ENCODE data around the gene CARM1. TPM values are rescaled to one million over a fixed set of nuclear protein-coding genes. Genes with fewer than 3 reads are reported as not detected.
"Not testable (repeated sequence)": the region's sequence is repeated elsewhere in the genome, so short reads cannot be mapped to it uniquely, and the experiment has no call there.

The CARM1 gene
- total RNA-seq, 4 donors from 2014 or later = 11.8 to 20.5 (median 16.5) TPM

DNA sequence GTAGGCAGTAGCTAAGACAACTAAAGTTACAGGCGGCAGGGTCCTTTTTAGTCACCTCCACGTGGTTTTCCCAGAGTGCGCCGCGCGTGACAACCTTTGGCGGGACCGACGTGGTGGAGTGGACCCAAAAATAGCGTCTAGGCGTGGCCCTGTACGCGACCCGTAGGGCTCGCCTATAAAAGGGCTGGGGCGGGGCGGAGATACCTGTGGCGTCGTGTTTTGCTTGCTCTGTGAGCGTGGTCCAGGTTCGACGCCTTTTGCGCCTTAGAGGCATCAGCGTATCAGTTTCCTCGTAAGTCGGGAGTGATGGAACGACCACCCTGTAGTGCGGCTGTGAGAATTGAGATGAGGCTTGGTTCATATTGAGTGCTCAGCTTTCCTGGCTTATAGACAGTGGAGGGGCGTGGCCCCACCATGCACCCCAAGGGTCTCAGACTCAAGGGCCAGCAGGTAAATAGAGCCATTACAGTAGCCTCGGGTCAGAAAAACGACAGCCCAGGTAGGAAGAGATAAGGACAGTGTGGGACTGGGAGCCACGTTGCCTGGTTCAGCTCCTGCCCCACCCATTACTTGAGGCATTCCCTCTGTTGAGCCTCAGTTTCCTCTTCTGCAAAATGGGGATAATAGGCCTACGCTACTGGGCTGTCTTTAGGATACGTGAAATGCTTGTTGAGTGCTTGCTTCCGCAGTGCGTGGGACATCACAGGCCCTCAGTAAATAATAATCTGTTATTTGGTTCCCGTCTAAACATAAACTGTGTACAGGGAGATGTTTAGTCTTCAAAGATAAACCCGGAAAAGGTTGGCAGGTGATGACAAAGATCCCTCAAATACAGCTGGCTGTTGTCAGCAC lies 34.6 kb upstream of the CARM1 start:
- TF ChIP-seq, protein P1, sequence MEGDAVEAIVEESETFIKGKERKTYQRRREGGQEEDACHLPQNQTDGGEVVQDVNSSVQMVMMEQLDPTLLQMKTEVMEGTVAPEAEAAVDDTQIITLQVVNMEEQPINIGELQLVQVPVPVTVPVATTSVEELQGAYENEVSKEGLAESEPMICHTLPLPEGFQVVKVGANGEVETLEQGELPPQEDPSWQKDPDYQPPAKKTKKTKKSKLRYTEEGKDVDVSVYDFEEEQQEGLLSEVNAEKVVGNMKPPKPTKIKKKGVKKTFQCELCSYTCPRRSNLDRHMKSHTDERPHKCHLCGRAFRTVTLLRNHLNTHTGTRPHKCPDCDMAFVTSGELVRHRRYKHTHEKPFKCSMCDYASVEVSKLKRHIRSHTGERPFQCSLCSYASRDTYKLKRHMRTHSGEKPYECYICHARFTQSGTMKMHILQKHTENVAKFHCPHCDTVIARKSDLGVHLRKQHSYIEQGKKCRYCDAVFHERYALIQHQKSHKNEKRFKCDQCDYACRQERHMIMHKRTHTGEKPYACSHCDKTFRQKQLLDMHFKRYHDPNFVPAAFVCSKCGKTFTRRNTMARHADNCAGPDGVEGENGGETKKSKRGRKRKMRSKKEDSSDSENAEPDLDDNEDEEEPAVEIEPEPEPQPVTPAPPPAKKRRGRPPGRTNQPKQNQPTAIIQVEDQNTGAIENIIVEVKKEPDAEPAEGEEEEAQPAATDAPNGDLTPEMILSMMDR (IDR thresholded peaks at IDR 0.05) = no peak
- DNase-seq (ENCODE audit: low spot score) = peak; percentile 46
- ATAC-seq (ENCODE audit: low FRiP score) = peak; percentile 42

DNA sequence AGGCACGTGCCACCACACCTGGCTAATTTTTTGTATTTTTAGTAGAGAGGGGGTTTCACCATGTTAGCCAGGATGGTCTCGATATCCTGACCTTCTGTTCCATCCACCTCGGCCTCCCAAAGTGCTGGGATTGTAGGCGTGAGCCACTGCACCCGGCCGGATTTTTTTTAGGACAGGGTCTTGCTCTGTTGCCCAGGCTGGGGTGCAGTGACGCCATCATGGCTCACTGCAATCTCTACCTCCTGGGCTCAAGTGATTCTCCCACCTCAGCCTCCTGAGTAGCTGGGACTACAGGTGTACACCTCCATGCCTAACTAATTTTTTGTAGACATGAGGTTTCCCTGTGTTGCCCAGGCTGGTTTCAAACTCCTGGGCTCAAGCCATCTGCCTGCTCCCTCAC lies 33.7 kb upstream of the CARM1 start:
- not testable (repeated sequence) for ATAC-seq (ENCODE audit: low FRiP score); DNase-seq (ENCODE audit: low spot score)

DNA sequence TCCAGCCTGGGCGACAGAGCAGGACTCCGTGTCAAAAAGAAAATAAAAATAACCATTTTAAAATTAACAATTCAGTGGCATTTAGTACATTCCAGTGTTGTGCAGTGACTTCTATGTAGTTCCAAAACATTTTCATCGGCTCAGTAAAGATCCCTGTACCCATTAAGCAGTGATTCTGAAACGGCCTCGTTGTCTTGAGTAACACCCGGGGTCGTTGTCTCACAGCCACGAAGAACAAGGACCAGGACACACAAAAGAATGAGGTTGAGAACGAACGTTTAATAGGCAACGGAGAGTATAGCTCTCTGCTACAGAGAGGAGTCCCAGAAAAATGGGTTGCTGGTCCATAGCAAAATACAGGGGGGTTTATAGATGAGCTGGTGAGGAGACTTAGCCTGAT lies 33.0 kb upstream of the CARM1 start:
- DNase-seq (ENCODE audit: low spot score) (no peak), ATAC-seq (ENCODE audit: low FRiP score) (no peak)
- TF ChIP-seq, protein P1 (IDR thresholded peaks at IDR 0.05) = no peak

DNA sequence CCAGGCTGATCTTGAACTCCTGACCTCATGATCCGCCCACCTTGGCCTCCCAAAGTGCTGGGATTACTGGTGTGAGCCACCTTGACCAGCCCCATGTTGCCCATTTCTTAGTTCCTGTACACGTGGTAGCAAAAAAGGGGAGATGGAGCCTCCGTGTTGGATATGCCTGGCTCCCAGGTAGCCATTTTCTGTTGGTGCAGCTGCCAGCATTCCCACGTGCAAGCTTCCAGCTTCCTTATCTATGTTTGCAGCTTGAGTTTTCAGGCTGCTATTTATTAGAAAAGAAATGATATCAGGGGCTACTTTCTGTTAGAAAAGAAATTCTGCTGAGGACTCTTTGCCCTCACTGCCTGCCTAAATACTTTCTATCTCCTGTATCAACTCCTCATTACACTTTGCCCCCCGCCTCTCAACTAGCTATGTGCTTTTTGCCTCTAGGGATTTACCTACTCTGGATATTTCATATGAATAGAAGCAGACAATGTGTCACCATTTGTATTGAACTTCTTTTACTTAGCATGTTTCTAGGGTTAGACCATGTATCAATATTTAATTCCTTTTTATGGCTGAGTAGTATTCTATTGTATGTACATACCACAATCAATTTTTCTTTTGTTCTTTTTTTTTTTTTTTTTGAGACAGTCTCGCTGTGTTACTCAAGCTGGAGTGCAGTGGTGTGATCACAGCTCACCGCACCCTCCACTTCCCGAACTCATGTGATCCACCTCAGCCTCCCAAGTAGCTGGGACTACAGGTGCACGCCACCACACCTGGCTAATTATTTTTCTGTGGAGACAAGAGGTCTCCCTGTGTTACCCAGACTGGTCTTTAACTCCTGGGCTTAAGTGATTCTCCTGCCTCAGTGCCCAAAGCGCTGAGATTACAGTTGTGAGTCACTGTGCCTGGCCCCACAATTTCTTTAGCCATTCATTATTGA lies 32.0 kb upstream of the CARM1 start:
- no peak for DNase-seq (ENCODE audit: low spot score)
- no peak for ATAC-seq (ENCODE audit: low FRiP score)
- TF ChIP-seq, protein P1 (IDR thresholded peaks at IDR 0.05) = no peak

DNA sequence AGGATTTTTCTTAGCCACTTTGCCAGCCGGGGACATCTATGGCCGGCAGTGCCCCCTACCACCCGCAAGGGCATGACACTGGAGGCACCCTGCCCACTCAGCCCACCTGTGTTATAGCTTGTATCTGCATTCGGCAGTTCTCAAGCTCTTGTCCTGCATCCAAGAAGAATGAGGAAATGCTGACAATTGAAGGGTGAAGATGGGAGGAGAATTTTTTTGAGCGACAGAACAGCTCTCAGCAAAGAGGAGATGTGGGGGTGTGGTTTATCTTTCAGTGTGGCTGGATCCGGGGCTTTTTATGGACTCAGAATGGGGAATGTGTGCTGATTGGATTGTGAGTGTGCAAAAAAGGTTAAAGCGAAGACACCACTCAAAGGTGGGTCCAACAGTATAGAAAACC lies 28.6 kb upstream of the CARM1 start:
- DNase-seq (ENCODE audit: low spot score) = no peak
- TF ChIP-seq, protein P1 (IDR thresholded peaks at IDR 0.05) = no peak
- ATAC-seq (ENCODE audit: low FRiP score) = no peak

DNA sequence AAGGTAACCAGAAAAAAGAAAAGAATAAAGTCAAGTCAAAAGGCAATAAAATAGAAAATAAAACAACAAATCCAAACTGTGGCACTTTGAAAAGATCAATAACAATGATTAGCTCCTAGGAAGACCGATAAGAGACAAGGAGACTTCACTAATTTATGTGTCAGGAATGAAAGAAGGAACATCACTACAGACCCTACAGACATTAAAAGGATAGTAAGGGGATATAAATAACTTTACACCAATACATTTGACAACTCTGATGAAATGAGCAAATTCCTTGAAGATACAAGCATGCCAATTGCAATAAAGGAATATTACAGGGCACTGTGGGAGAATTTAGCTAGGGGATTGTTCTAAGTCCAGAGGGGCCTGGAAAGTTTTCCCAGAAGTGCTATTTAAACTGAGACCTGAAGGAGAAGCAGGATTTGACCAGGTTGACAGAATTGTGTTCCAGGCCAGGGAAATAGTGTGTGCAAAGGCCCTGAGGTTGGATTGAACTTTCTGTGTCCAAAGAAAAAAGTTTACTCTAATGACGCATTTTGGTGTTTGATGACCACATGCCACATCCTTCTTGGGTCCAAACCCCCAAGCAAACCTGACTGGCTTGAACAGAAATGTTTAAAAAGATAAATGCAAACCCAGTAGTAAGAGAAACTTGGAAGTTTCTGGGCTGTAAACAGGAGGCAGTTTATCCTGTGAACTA lies 24.7 kb upstream of the CARM1 start:
- ATAC-seq (ENCODE audit: low FRiP score) (no peak), DNase-seq (ENCODE audit: low spot score) (no peak)
- TF ChIP-seq, protein P1 (IDR thresholded peaks at IDR 0.05) = no peak

All from omental fat pad (tissue), 4 donors.